Kidney (tissue), 14 donors: Measurements from ENCODE around the gene SLC4A8. TPM values are rescaled to one million over a fixed set of nuclear protein-coding genes. Genes with fewer than 3 reads are reported as not detected.

Experiments used
- DNase-seq, 5 donors: peaks; one replicate each; pipeline ENCODE4 v3.0.0-alpha.2; 2013 to 2020
- FAIRE-seq: peaks from 2 replicates; lab custom pipeline; 2012; peaks lifted over from hg19 to GRCh38; lab: Jason Lieb, UNC
- H3K27ac ChIP-seq, 2 donors: one replicate each; pipeline ENCODE4 v1.7.0; 2013; ENCODE audit warnings: low read depth in 2 of 2, low read length in 2 of 2, inconsistent platforms in 1 of 2
- H3K27me3 ChIP-seq: one replicate; pipeline ENCODE4 v1.7.1; 2013; ENCODE audit warnings: low read length, inconsistent platforms; ENCODE audit not compliant: control insufficient read depth, insufficient read depth
- H3K36me3 ChIP-seq, 3 donors: one replicate each; pipeline versions ENCODE4 v1.7.0 to v1.7.1; 2013; ENCODE audit warnings: low read length in 3 of 3, control low read depth in 1 of 3, inconsistent platforms in 1 of 3; ENCODE audit not compliant: insufficient read depth in 3 of 3, control insufficient read depth in 2 of 3
- H3K4me1 ChIP-seq, 3 donors: one replicate each; pipeline versions ENCODE4 v1.7.0 to v1.7.1; 2013; ENCODE audit warnings: low read length in 3 of 3, inconsistent platforms in 1 of 3, low read depth in 1 of 3; ENCODE audit not compliant: control insufficient read depth in 2 of 3, insufficient read depth in 2 of 3
- H3K4me3 ChIP-seq, 3 donors: one replicate each; pipeline versions ENCODE4 v1.7.0 to v1.8.1; 2013; ENCODE audit warnings: low read length in 3 of 3, control low read depth in 1 of 3, inconsistent platforms in 1 of 3
- H3K9ac ChIP-seq, 3 donors: one replicate each; pipeline versions ENCODE4 v1.7.0 to v1.7.1; 2013; ENCODE audit warnings: low read length in 3 of 3, control low read depth in 1 of 3, inconsistent platforms in 1 of 3
- H3K9me3 ChIP-seq, 3 donors: one replicate each; pipeline versions ENCODE4 v1.7.0 to v1.7.1; 2013; ENCODE audit warnings: low read length in 3 of 3, control low read depth in 1 of 3, inconsistent platforms in 1 of 3; ENCODE audit not compliant: control insufficient read depth in 2 of 3, insufficient read depth in 1 of 3
- intact Hi-C: fragments of 100-400 bp; cut with DNase I; formaldehyde crosslinking; loops from one replicate; pipeline ENCODE4 v1.11.1; 2022
- polyA plus RNA-seq: library from polyadenylated mRNA; stranded (reverse); fragments of 350-450 nt; fragmentation: Illumina TruSeq; extraction: RNeasy Lipid Tissue Mini Kit (QIAGEN cat#74804); gene quantifications from one replicate; pipeline ENCODE4 v1.2.3, GENCODE V29; 2014; ENCODE audit warnings: low read depth, low replicate concordance; ENCODE audit not compliant: insufficient read depth
- total RNA-seq: library from RNA; stranded (reverse); fragmentation: NEBNext Ultra II Directional; extraction: Animal tissue kit (Norgen Biotek cat#: 25700); gene quantifications from one replicate; pipeline ENCODE4 v1.2.1, GENCODE V29; 2021
- TF ChIP-seq, protein P1 (sequence below): IDR thresholded peaks from 3 replicates; pipeline ENCODE4 v1.5.1; 2012; ENCODE audit warnings: mild to moderate bottlenecking, moderate library complexity, borderline replicate concordance; ENCODE audit not compliant: insufficient read depth; ENCODE audit errors: extremely low read depth
- donor health status: control.
- donor health status: control.
- donor health status: control.
- donor health status: control.
- donor health status: control.
- donor health status: DM: yes; HTN: yes; CAD: no.
- donor health status: Normal renal cell carcinoma (clear cell type).

The SLC4A8 gene
- total and polyA plus RNA-seq, 2 donors from 2014 or later: 2.4 to 3.4 TPM

DNA sequence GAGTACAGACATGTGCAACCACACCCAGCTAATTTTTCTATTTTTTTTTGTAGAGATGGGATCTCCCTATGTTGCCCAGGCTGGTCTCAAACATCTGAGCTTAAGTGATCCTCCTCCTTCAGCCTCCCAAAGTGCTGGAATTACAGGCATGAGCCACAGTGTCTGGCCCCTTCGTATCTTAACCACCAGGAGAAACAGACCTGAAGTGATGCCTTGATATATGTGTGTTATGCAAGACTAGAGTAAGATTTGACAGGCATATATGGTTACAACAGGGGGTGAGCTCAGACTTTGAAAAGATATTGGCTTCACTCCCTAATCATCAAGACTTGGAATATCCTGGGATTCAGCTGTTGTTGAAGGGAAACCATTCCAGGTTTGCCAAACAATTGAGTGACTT is 22.7 kb upstream of the SLC4A8 start:
- H3K9me3 ChIP-seq: no peaks in the 10 kb centered on the region
- H3K27ac ChIP-seq: no peak overlapping the region
- no peak overlapping the region for H3K9ac ChIP-seq
- intact Hi-C loops: no loop called here
- no peaks in the 10 kb centered on the region for H3K4me1 ChIP-seq
- H3K36me3 ChIP-seq: no peaks in the 10 kb centered on the region
- no peak overlapping the region for H3K4me3 ChIP-seq
- no peak for FAIRE-seq
- TF ChIP-seq, protein P1, sequence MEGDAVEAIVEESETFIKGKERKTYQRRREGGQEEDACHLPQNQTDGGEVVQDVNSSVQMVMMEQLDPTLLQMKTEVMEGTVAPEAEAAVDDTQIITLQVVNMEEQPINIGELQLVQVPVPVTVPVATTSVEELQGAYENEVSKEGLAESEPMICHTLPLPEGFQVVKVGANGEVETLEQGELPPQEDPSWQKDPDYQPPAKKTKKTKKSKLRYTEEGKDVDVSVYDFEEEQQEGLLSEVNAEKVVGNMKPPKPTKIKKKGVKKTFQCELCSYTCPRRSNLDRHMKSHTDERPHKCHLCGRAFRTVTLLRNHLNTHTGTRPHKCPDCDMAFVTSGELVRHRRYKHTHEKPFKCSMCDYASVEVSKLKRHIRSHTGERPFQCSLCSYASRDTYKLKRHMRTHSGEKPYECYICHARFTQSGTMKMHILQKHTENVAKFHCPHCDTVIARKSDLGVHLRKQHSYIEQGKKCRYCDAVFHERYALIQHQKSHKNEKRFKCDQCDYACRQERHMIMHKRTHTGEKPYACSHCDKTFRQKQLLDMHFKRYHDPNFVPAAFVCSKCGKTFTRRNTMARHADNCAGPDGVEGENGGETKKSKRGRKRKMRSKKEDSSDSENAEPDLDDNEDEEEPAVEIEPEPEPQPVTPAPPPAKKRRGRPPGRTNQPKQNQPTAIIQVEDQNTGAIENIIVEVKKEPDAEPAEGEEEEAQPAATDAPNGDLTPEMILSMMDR: no peak
- DNase-seq: no peak
- no peaks in the 10 kb centered on the region for H3K27me3 ChIP-seq

GRCh38 chr12:51403159-51403558 is 21.5 kb upstream of the SLC4A8 start:
- no peaks in the 10 kb centered on the region for H3K27me3 ChIP-seq
- H3K27ac ChIP-seq: no peak overlapping the region
- TF ChIP-seq, protein P1: no peak
- no peaks in the 10 kb centered on the region for H3K4me1 ChIP-seq
- DNase-seq (no peak), FAIRE-seq (no peak)
- H3K9me3 ChIP-seq: no peaks in the 10 kb centered on the region
- intact Hi-C loops: no loop called here
- H3K36me3 ChIP-seq: no peaks in the 10 kb centered on the region
- no peak overlapping the region for H3K9ac ChIP-seq
- no peak overlapping the region for H3K4me3 ChIP-seq

DNA sequence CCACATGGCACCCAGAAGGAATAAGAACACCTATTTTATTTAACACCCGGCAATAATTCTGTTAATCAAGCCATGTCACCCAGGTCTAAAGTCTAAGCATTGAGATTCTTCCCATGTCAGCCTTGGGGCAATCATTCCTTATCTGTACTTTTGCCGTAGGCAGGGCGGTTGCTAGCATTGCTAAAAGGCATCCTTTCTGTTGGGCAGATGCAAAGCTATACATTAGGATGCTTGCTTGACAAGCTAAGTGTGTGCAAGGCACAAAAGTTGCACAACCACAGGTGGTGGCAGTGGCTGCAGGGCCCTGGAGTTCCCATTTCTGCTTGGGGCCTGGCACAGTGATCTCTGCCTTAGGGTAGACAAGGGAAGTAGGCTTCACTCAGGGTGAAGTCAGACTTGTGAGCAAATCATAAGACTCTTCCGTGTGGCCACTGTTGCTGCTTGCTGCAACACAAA is 20.9 kb upstream of the SLC4A8 start:
- Histone ChIP-seq H3K9ac (no peak overlapping the region), H3K27ac (no peak overlapping the region), H3K36me3 (no peaks in the 10 kb centered on the region), H3K27me3 (no peaks in the 10 kb centered on the region), H3K4me3 (no peak overlapping the region), H3K4me1 (no peaks in the 10 kb centered on the region), H3K9me3 (no peaks in the 10 kb centered on the region)
- no peak for DNase-seq
- intact Hi-C loops: no loop called here
- FAIRE-seq: no peak
- TF ChIP-seq, protein P1: no peak

DNA sequence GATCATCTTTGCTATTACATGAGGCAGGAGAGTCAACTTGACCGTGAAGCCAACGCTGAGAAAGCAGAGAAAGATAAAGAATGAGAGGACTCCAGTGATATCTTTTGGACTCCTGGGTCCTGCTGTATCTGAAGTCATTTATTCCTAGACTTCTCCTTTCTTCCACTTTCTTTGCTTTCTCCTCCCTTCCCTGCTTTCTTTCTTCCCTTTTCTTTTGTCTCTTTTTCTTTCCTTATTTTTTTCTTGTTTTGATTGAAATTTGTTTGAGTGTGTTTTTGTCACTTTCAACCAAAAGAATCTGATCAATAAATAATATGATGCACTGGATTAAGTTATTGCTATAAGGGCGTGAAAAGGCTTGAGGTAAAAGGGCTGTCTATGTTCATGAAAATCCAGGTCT is 20.0 kb upstream of the SLC4A8 start:
- TF ChIP-seq, protein P1: no peak
- Histone ChIP-seq H3K9me3 (no peaks in the 10 kb centered on the region), H3K4me1 (no peaks in the 10 kb centered on the region), H3K4me3 (no peak overlapping the region), H3K27ac (no peak overlapping the region), H3K36me3 (no peaks in the 10 kb centered on the region), H3K27me3 (no peaks in the 10 kb centered on the region), H3K9ac (no peak overlapping the region)
- no peak for DNase-seq
- intact Hi-C loops: no loop called here
- FAIRE-seq: no peak
